ENCODE data around the gene NCAN. TPM values are rescaled to one million over a fixed set of nuclear protein-coding genes. Genes with fewer than 3 reads are reported as not detected.
"Not testable (repeated sequence)": the region's sequence is repeated elsewhere in the genome, so short reads cannot be mapped to it uniquely, and the experiment has no call there.

The NCAN gene
- polyA plus RNA-seq (2012; ENCODE audit: insufficient read depth, insufficient read length), result not detected

GRCh38 chr19:19211499-19212420 lies at the start of gene NCAN:
Gene NCAN, plus strand, starts transcription at chr19:19211958. Its CDS starts 4,996 bp downstream, at chr19:19216954.
- no peak within 1 kb of the TSS for H3K4me3 ChIP-seq (ENCODE audit: low read length)
- DNase-seq (ENCODE audit: low read depth, low spot score), result no peak

- no peak overlapping the region for H3K4me3 ChIP-seq (ENCODE audit: low read length)
Measured at GRCh38 chr19:19162495-19162894, 49.3 kb upstream of the NCAN start.

DNA sequence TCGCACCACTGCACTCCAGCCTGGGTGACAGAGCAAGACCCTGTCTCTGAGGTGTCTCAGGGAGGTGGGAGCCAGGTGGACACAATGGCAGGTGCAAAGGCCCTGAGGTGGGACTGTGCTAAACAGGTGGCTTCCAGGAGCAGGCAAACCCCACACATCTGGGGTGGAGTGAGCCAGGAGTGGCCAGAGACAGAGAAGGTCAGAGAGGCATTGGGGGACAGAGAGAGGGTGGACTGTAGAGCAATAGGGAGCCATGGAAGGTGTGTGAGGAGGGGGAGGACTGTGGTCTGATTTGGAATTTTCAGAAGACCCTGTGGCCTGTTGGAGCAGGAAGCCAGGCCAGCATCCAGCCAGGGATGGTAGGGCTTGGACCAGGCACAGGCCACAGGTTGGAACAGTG lies 46.4 kb upstream of the NCAN start:
- H3K4me3 ChIP-seq (ENCODE audit: low read length), result no peak overlapping the region
- no peak for DNase-seq (ENCODE audit: low read depth, low spot score)

More at GRCh38 chr19:19162495-19162894, 49.3 kb upstream of the NCAN start:
- DNase-seq (ENCODE audit: low read depth, low spot score), result no peak

DNA sequence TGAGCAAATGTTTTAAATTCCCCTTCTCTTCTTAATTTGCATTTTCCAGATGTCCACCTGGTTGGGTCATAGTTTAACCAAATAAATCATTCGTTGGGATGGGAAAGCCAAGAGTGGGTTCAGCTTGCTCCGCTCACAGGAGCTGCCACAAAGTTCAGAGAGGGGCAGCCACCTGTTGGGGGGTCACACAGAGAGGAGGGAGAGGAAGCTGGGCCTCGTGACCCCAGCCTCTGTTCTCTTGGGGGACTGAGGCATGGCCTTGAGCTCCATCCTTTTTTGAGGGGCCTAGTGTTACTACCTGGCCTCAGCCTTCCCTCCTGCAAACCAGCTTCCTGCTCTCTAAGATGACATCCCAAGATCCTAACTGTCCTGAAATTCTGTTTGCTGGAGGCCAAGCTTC lies 44.1 kb upstream of the NCAN start:
- H3K4me3 ChIP-seq (ENCODE audit: low read length), result no peak overlapping the region
- no peak for DNase-seq (ENCODE audit: low read depth, low spot score)

- DNase-seq (ENCODE audit: low read depth, low spot score), result no peak
- H3K4me3 ChIP-seq (ENCODE audit: low read length), result peak overlapping the region; percentile 34
Measured at GRCh38 chr19:19169236-19170052, 42.3 kb upstream of the NCAN start.

DNA sequence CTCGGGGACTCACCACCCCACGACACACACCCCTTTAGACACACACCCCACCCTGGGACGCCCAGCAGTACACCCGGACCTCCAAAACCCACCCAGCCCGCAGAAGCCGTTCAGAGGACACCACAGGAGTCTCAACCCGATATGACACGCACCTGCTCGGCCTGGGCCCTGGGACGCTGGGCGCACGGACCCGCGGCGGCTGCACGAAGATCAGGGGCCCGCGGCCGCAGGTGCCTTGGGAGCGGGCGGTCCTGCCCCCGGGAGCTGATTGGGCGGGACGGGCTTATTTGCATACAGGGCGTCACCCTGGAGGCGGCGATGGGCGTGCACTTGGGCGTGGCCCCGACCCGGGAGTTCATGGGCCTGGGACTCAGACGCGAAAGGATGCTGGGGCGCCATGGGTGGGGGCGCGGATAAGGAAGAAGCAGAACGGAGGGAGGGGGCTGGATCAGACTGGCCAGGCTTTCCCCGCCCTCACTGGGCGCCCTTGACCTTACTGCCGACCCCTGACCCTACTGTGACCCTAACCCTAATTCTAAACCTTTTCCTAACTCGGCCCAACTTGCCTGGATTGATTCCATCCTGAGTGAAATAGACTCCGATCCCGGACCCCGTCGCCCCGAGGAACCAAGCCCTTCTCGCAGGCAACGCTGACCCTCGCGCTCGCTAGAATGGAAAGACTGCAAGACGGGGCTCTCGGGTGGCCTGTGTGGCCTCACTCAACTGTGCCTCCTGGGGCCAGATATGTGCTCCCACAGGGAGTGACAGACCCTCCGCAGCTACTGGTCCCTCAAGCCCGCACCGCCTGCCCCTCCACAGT lies 41.5 kb upstream of the NCAN start, which contains the start of gene MEF2B:
MEF2B (minus strand) TSS at position 211 of the 820 bp plus-strand sequence. CDS start 19,528 bp downstream, outside the sequence.
- H3K4me3 ChIP-seq (ENCODE audit: low read length), result peak within 1 kb of the TSS; percentile 34
- DNase-seq (ENCODE audit: low read depth, low spot score), result peak; percentile 66

GRCh38 chr19:19170873-19171672 lies 40.7 kb upstream of the NCAN start:
- no peak for DNase-seq (ENCODE audit: low read depth, low spot score)
- no peak overlapping the region for H3K4me3 ChIP-seq (ENCODE audit: low read length)

DNA sequence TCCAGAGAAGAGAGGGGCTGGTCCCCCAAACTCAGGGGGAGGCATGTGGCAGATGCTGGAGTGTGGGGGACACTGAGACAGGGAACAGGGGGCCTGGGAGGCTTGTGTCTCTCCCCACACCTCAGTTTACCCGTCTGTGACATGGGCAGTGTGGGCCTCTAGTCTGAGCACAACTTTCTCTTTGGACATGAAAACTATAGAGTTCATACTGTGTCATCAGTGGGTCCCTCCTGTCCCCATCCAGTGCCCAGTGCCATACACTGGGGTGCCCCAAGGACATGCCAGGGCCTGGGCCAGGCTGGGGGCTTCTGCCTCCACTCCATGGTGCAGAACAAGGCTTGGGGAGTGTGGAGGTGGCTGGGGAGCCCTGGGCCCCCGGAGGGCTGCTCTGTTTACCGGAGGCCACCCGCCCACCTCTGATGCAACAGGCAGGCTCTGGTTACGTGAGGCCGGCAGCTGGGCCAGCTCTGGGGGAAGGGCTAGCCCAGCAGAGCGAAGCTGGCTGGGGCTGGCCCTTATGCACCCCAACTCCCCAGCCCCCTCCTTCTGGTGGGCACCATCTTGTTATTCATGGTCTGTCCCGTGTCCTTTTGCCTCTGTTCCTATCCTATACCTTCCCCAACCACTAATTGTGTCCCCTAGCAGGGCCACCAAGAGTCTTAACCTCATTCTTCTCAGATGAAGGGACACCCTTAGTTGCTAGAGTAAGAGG lies 39.8 kb upstream of the NCAN start:
- no peak overlapping the region for H3K4me3 ChIP-seq (ENCODE audit: low read length)
- no peak for DNase-seq (ENCODE audit: low read depth, low spot score)

GRCh38 chr19:19173243-19173642 lies 38.5 kb upstream of the NCAN start:
- DNase-seq (ENCODE audit: low read depth, low spot score); H3K4me3 ChIP-seq (ENCODE audit: low read length): not testable (repeated sequence)

- H3K4me3 ChIP-seq (ENCODE audit: low read length), result no peak overlapping the region
- DNase-seq (ENCODE audit: low read depth, low spot score), result no peak
Measured at GRCh38 chr19:19176950-19177349, 34.8 kb upstream of the NCAN start.

DNA sequence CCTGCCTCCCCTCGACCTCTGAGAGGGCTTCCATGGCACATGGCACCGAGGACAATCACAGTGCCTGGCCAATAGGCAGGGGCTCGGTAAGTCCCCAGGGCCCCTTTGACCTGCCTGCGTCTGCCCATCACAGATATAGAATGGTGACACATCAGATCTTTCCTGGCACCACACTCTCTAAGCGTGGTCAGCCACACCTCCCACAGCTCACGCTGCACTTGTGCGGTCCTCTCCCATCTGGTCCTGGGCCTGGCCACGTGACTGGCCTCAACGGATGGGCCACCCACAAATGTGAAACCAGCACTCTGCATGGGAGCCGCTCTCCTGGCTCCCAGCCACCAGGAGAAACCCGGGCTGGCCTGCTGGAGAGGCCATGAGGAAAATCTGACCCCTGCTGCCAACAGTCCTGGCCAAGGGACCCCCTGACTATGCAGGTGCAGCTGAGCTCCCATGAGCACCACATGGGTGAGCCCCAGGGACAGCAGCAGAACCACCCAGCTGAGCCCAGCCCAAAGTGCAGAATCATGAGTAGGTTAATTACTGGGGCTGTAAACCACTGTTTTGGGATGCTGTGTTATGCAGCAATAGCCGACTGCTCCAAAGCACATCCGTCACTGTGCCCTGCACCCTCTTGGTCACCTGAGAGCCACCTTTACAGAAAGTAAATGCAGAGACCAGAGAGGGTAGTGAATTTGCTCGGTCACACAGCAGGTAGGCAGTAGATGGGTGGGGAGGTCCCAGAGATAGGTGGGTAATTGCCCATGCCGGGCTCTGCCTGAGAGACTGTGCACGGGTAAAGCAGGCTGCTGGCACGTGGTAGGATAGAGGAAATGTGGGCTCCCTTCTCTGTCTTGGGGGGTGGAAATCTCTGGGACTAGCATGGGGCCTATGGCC lies 32.0 kb upstream of the NCAN start:
- no peak for DNase-seq (ENCODE audit: low read depth, low spot score)
- no peak overlapping the region for H3K4me3 ChIP-seq (ENCODE audit: low read length)

- no peak for DNase-seq (ENCODE audit: low read depth, low spot score)
- no peak overlapping the region for H3K4me3 ChIP-seq (ENCODE audit: low read length)
Measured at GRCh38 chr19:19181488-19181998, 30.2 kb upstream of the NCAN start.

- H3K4me3 ChIP-seq (ENCODE audit: low read length), result no peak overlapping the region
- peak; percentile 56 for DNase-seq (ENCODE audit: low read depth, low spot score)
Measured at GRCh38 chr19:19185853-19186740, 25.7 kb upstream of the NCAN start.

DNA sequence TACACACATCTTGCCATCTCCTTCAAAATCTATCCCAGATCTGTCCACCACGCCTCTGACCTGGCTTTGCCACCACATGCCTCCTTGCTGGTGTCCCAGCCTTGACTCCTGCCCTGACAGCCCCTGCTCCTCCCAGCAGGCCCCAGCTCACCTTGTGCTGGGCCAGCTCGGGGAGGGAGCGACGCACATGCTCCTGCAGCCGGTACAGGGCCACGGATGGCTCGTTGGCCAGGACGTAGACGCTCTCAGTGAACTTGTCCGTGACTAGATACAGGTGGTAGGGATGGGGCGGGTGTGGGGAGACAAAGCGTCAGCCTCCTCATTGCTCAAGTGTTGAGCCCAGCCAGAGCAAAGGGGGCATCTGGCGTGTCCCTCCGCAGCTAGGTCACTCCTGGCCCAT lies 25.0 kb upstream of the NCAN start:
- DNase-seq (ENCODE audit: low read depth, low spot score), result no peak
- no peak overlapping the region for H3K4me3 ChIP-seq (ENCODE audit: low read length)

GRCh38 chr19:19191768-19192077 lies 20.0 kb upstream of the NCAN start:
- DNase-seq (ENCODE audit: low read depth, low spot score), result no peak
- peak overlapping the region; percentile 97 for H3K4me3 ChIP-seq (ENCODE audit: low read length)
